Measurements from ENCODE around the gene SLA2.
"Not testable (repeated sequence)": the region's sequence is repeated elsewhere in the genome, so short reads cannot be mapped to it uniquely, and the experiment has no call there.

DNA sequence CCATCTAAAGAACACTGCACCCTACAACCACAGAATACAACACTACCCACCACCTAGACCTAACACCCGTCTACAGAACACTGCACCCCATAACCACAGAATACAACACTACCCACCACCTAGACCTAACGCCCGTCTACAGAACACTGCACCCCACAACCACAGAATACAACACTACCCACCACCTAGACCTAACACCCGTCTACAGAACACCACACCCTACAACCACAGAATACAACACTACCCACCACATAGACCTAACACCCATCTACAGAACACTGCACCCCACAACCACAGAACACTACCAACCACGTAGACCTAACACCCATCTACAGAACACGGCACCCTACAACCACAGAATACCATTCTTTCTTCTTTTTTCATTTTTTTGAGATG is 81.3 kb downstream of the SLA2 start:
- TF ChIP-seq, protein P1, sequence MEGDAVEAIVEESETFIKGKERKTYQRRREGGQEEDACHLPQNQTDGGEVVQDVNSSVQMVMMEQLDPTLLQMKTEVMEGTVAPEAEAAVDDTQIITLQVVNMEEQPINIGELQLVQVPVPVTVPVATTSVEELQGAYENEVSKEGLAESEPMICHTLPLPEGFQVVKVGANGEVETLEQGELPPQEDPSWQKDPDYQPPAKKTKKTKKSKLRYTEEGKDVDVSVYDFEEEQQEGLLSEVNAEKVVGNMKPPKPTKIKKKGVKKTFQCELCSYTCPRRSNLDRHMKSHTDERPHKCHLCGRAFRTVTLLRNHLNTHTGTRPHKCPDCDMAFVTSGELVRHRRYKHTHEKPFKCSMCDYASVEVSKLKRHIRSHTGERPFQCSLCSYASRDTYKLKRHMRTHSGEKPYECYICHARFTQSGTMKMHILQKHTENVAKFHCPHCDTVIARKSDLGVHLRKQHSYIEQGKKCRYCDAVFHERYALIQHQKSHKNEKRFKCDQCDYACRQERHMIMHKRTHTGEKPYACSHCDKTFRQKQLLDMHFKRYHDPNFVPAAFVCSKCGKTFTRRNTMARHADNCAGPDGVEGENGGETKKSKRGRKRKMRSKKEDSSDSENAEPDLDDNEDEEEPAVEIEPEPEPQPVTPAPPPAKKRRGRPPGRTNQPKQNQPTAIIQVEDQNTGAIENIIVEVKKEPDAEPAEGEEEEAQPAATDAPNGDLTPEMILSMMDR (IDR thresholded peaks at IDR 0.05) = not testable (repeated sequence)
- not testable (repeated sequence) for TF ChIP-seq POLR2A (IDR thresholded peaks at IDR 0.05)
